GM23248 (cell line): ENCODE data around the gene ATG10.

Source experiments
- EZH2 ChIP-seq: fragments of 200-600 bp; sonication (generic); IDR thresholded peaks from 2 replicates; pipeline ENCODE4 v1.6.1; 2018; ENCODE audit warnings: antibody characterized with exemption, mild to moderate bottlenecking; ENCODE audit not compliant: insufficient read depth, poor library complexity, severe bottlenecking
- EZH2phosphoT487 ChIP-seq: fragments of 200-600 bp; sonication (generic); IDR thresholded peaks from 2 replicates; pipeline ENCODE4 v1.6.1; 2018; ENCODE audit warnings: antibody characterized with exemption, moderate library complexity, mild to moderate bottlenecking, low read depth; ENCODE audit not compliant: insufficient read depth

GRCh38 chr5:82295144-82295543 lies 323.3 kb downstream of the ATG10 start:
- no peak for TF ChIP-seq EZH2
- no peak for TF ChIP-seq EZH2phosphoT487
